Karpas-422 (cell line): ENCODE results near the gene ZBTB32. TPM values are rescaled to one million over a fixed set of nuclear protein-coding genes. Genes with fewer than 3 reads are reported as not detected.

Experiments used
- DNase-seq: peaks from one replicate; pipeline ENCODE4 v3.0.0-alpha.2; 2015
- H2AFZ ChIP-seq: fragments of 200-600 bp; sonication (generic); 2 replicates; pipeline ENCODE4 v1.6.1; 2014; ENCODE audit warnings: antibody characterized with exemption, low read length, mixed read lengths
- H3K27ac ChIP-seq: fragments of 200-600 bp; sonication (generic); 2 replicates; pipeline ENCODE4 v1.5.1; 2014; ENCODE audit warnings: mild to moderate bottlenecking, low read length, moderate library complexity
- H3K27me3 ChIP-seq: fragments of 200-600 bp; sonication (generic); 2 replicates; pipeline ENCODE4 v1.6.1; 2014; ENCODE audit warnings: low read length, mixed read lengths
- H3K36me3 ChIP-seq: fragments of 200-600 bp; sonication (generic); 2 replicates; pipeline ENCODE4 v1.6.1; 2014; ENCODE audit warnings: low read length, mixed read lengths; ENCODE audit not compliant: insufficient read depth
- H3K4me1 ChIP-seq: fragments of 200-600 bp; sonication (generic); 2 replicates; pipeline ENCODE4 v1.6.1; 2014; ENCODE audit warnings: mild to moderate bottlenecking, low read length, mixed read lengths
- H3K4me2 ChIP-seq: fragments of 200-600 bp; sonication (generic); 2 replicates; pipeline ENCODE4 v1.6.1; 2014; ENCODE audit warnings: low read length, low read depth, mild to moderate bottlenecking; ENCODE audit not compliant: poor library complexity, severe bottlenecking
- H3K4me3 ChIP-seq: fragments of 200-600 bp; sonication (generic); 2 replicates; pipeline ENCODE4 v1.5.1; 2014; ENCODE audit warnings: mild to moderate bottlenecking, antibody characterized with exemption, low read length, mixed read lengths
- H3K79me2 ChIP-seq: fragments of 200-600 bp; sonication (generic); 2 replicates; pipeline ENCODE4 v1.6.1; 2014; ENCODE audit warnings: mild to moderate bottlenecking, low read length, mixed read lengths
- H3K9ac ChIP-seq: fragments of 200-600 bp; sonication (generic); 2 replicates; pipeline ENCODE4 v1.6.0; 2014; ENCODE audit warnings: low read length
- H3K9me2 ChIP-seq: fragments of 200-600 bp; sonication (generic), shearing (Covaris generic); replicated peaks from 2 replicates; pipeline ENCODE4 v1.6.0; 2014; ENCODE audit warnings: mild to moderate bottlenecking, low read length, moderate library complexity; ENCODE audit not compliant: insufficient read depth
- H3K9me3 ChIP-seq: fragments of 300-700, 200-600 bp; sonication (generic); 2 replicates; pipeline ENCODE4 v1.6.1; 2014; ENCODE audit warnings: low read length, mixed read lengths
- H4K20me1 ChIP-seq: fragments of 200-600 bp; sonication (generic); 2 replicates; pipeline ENCODE4 v1.6.1; 2014; ENCODE audit warnings: mild to moderate bottlenecking, antibody characterized with exemption, low read length, low read depth; ENCODE audit not compliant: insufficient read depth
- total RNA-seq: library from RNA; depleted of rRNA; stranded (reverse); fragments of >200 nt; shearing (Covaris generic); gene quantifications from 2 replicates; pipeline ENCODE4 v1.2.3, GENCODE V29; 2014; ENCODE audit warnings: low replicate concordance

ZBTB32 gene
- total RNA-seq, 1 experiment from 2014 or later = not detected

- peak overlapping the region; percentile 94 for H3K4me2 ChIP-seq
- H3K4me3 ChIP-seq = peak overlapping the region; percentile 90
- peaks cover 39% of the 10 kb centered on the region for H3K4me1 ChIP-seq
- no peaks in the 10 kb centered on the region for H3K27me3 ChIP-seq
- H2AFZ ChIP-seq = no peak overlapping the region
- no peaks in the 10 kb centered on the region for H3K9me2 ChIP-seq
- no peaks in the 10 kb centered on the region for H3K9me3 ChIP-seq
- no peaks in the 10 kb centered on the region for H3K36me3 ChIP-seq
- H3K9ac ChIP-seq = peak overlapping the region; percentile 78
- H3K27ac ChIP-seq = no peak overlapping the region
- DNase-seq = no peak
- H4K20me1 ChIP-seq = no peaks in the 10 kb centered on the region
- peaks cover 6% of the 10 kb centered on the region; the same call in 1 of the 2 replicates for H3K79me2 ChIP-seq
These were observed 35.1 kb downstream of the ZBTB32 start for GRCh38 chr19:35739275-35740107.

- peaks cover 39% of the 10 kb centered on the region for H3K4me1 ChIP-seq
These were observed 35.7 kb downstream of the ZBTB32 start for GRCh38 chr19:35740108-35740422.

GRCh38 chr19:35740423-35741202 lies 36.3 kb downstream of the ZBTB32 start:
- Histone ChIP-seq H3K4me2 (peak overlapping the region; percentile 94), H3K27ac (peak overlapping the region; percentile 74), H3K4me3 (peak overlapping the region; percentile 90), H2AFZ (peak overlapping the region; percentile 77; the same call in 1 of the 2 replicates), H3K79me2 (peaks cover 6% of the 10 kb centered on the region), H3K36me3 (no peaks in the 10 kb centered on the region), H3K4me1 (peaks cover 39% of the 10 kb centered on the region), H3K9ac (peak overlapping the region; percentile 78), H3K9me2 (no peaks in the 10 kb centered on the region), H3K9me3 (no peaks in the 10 kb centered on the region), H3K27me3 (no peaks in the 10 kb centered on the region), H4K20me1 (no peaks in the 10 kb centered on the region)
- DNase-seq = peak; percentile 99

More at GRCh38 chr19:35740108-35740422, 35.7 kb downstream of the ZBTB32 start:
- Histone ChIP-seq H3K27ac (no peak overlapping the region), H3K79me2 (peaks cover 6% of the 10 kb centered on the region; the same call in 1 of the 2 replicates), H3K9me3 (no peaks in the 10 kb centered on the region), H3K36me3 (no peaks in the 10 kb centered on the region), H3K4me3 (peak overlapping the region; percentile 90), H2AFZ (peak overlapping the region; percentile 77; the same call in 1 of the 2 replicates), H3K9me2 (no peaks in the 10 kb centered on the region), H3K9ac (peak overlapping the region; percentile 78), H3K27me3 (no peaks in the 10 kb centered on the region), H4K20me1 (no peaks in the 10 kb centered on the region), H3K4me2 (peak overlapping the region; percentile 94)
- DNase-seq = no peak

- peak overlapping the region; percentile 74 for H3K9ac ChIP-seq
- peak overlapping the region; percentile 90 for H3K4me3 ChIP-seq
- no peak overlapping the region for H2AFZ ChIP-seq
These were observed 36.8 kb downstream of the ZBTB32 start for GRCh38 chr19:35741203-35741515.

GRCh38 chr19:35742121-35742724 lies 37.9 kb downstream of the ZBTB32 start, which contains the start of gene IGFLR1:
TSS of gene IGFLR1 (minus strand) at chr19:35742452. CDS start at chr19:35741180, 1,272 bp downstream.
- peak within 1 kb of the TSS; percentile 94 for H3K4me2 ChIP-seq
- DNase-seq = peak; percentile 66
- no peaks in the 10 kb centered on the region for H3K36me3 ChIP-seq
- H3K4me3 ChIP-seq = peak within 1 kb of the TSS; percentile 38; the same call in 1 of the 2 replicates
- H4K20me1 ChIP-seq = no peaks in the 10 kb centered on the region
- peak within 1 kb of the TSS; percentile 45; the same call in 1 of the 2 replicates for H2AFZ ChIP-seq
- H3K9me3 ChIP-seq = no peaks in the 10 kb centered on the region
- H3K4me1 ChIP-seq = peaks cover 51% of the 10 kb centered on the region
- H3K27me3 ChIP-seq = no peaks in the 10 kb centered on the region
- H3K27ac ChIP-seq = peak within 1 kb of the TSS; percentile 58
- peak within 1 kb of the TSS; percentile 74 for H3K9ac ChIP-seq
- no peaks in the 10 kb centered on the region for H3K9me2 ChIP-seq
- H3K79me2 ChIP-seq = peaks cover 20% of the 10 kb centered on the region

More at GRCh38 chr19:35741203-35741515, 36.8 kb downstream of the ZBTB32 start:
- Histone ChIP-seq H3K4me2 (peak overlapping the region; percentile 94), H3K79me2 (peaks cover 12% of the 10 kb centered on the region), H3K9me2 (no peaks in the 10 kb centered on the region), H3K27me3 (no peaks in the 10 kb centered on the region), H4K20me1 (no peaks in the 10 kb centered on the region), H3K9me3 (no peaks in the 10 kb centered on the region), H3K4me1 (peaks cover 42% of the 10 kb centered on the region), H3K36me3 (no peaks in the 10 kb centered on the region), H3K27ac (peak overlapping the region; percentile 74)
- no peak for DNase-seq

- Histone ChIP-seq H4K20me1 (no peaks in the 10 kb centered on the region), H3K9me2 (no peaks in the 10 kb centered on the region), H3K4me2 (peak overlapping the region; percentile 98), H3K79me2 (peaks cover 24% of the 10 kb centered on the region), H3K36me3 (no peaks in the 10 kb centered on the region), H3K27me3 (no peaks in the 10 kb centered on the region), H3K4me3 (peak overlapping the region; percentile 84), H3K9me3 (no peaks in the 10 kb centered on the region), H3K9ac (peak overlapping the region; percentile 86), H2AFZ (no peak overlapping the region), H3K27ac (no peak overlapping the region), H3K4me1 (peaks cover 59% of the 10 kb centered on the region)
- no peak for DNase-seq
These were observed 39.5 kb downstream of the ZBTB32 start for GRCh38 chr19:35743640-35744429.

- peak overlapping the region; percentile 84 for H3K4me3 ChIP-seq
- H3K36me3 ChIP-seq = no peaks in the 10 kb centered on the region
- peaks cover 63% of the 10 kb centered on the region for H3K4me1 ChIP-seq
- H3K4me2 ChIP-seq = peak overlapping the region; percentile 98
- H3K9ac ChIP-seq = peak overlapping the region; percentile 86
- H3K9me2 ChIP-seq = no peaks in the 10 kb centered on the region
- no peaks in the 10 kb centered on the region for H4K20me1 ChIP-seq
- peak; percentile 98 for DNase-seq
- H3K9me3 ChIP-seq = no peaks in the 10 kb centered on the region
- H3K27ac ChIP-seq = peak overlapping the region; percentile 85
- H3K27me3 ChIP-seq = no peaks in the 10 kb centered on the region
- peak overlapping the region; percentile 58; the same call in 1 of the 2 replicates for H2AFZ ChIP-seq
- H3K79me2 ChIP-seq = peaks cover 29% of the 10 kb centered on the region
These were observed 40.3 kb downstream of the ZBTB32 start for GRCh38 chr19:35744430-35745327.
